Measurements from ENCODE around the gene UPK3B.
"Not testable (repeated sequence)": the region's sequence is repeated elsewhere in the genome, so short reads cannot be mapped to it uniquely, and the experiment has no call there.

- TF ChIP-seq, protein P1, sequence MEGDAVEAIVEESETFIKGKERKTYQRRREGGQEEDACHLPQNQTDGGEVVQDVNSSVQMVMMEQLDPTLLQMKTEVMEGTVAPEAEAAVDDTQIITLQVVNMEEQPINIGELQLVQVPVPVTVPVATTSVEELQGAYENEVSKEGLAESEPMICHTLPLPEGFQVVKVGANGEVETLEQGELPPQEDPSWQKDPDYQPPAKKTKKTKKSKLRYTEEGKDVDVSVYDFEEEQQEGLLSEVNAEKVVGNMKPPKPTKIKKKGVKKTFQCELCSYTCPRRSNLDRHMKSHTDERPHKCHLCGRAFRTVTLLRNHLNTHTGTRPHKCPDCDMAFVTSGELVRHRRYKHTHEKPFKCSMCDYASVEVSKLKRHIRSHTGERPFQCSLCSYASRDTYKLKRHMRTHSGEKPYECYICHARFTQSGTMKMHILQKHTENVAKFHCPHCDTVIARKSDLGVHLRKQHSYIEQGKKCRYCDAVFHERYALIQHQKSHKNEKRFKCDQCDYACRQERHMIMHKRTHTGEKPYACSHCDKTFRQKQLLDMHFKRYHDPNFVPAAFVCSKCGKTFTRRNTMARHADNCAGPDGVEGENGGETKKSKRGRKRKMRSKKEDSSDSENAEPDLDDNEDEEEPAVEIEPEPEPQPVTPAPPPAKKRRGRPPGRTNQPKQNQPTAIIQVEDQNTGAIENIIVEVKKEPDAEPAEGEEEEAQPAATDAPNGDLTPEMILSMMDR (IDR thresholded peaks at IDR 0.05), result not testable (repeated sequence)
- TF ChIP-seq POLR2A (IDR thresholded peaks at IDR 0.05), result not testable (repeated sequence)
Measured at GRCh38 chr7:76526183-76526582, 15.8 kb downstream of the UPK3B start.

Data from Peyer's patch (tissue), 4 donors.